H1 (cell line): Measurements from ENCODE around the gene ZNF639. TPM values are rescaled to one million over a fixed set of nuclear protein-coding genes. Genes with fewer than 3 reads are reported as not detected.

ENCODE experiments used
- CTCF ChIA-PET: fragments of 300-600 bp; sonication (Branson Sonifier 250); formaldehyde crosslinking; loops from one replicate; lab custom pipeline; 2021; ENCODE audit not compliant: partially characterized antibody; lab: Charles Lee
- POLR2A ChIA-PET: fragments of 300-600 bp; sonication (Branson Sonifier 250); formaldehyde crosslinking; loops from one replicate; lab custom pipeline; 2021; ENCODE audit warnings: inconsistent platforms; ENCODE audit not compliant: partially characterized antibody; lab: Charles Lee
- DNase-seq, 2 experiments: peaks; one replicate each; pipeline versions ENCODE4 v3.0.0 to v3.0.0-alpha.2; 2010 to 2022; ENCODE audit warnings: low spot score in 2 of 2, low read depth in 1 of 2, mixed read lengths in 1 of 2
- FAIRE-seq: peaks from 2 replicates; lab custom pipeline; 2011; peaks lifted over from hg19 to GRCh38; lab: Jason Lieb, UNC
- H2AFZ ChIP-seq: 2 replicates; pipeline ENCODE4 v1.8.1; 2012; ENCODE audit warnings: low read length, inconsistent platforms
- H2AK5ac ChIP-seq: 2 replicates; pipeline ENCODE4 v1.6.1; 2013; ENCODE audit warnings: low read depth, low read length
- H2BK120ac ChIP-seq: replicated peaks from 2 replicates; pipeline ENCODE3; 2013; ENCODE audit warnings: low read depth, low read length, inconsistent platforms
- H2BK12ac ChIP-seq: 2 replicates; pipeline ENCODE4 v1.6.1; 2013; ENCODE audit warnings: low read depth, low read length
- H2BK15ac ChIP-seq: 2 replicates; pipeline ENCODE4 v1.6.1; 2013; ENCODE audit warnings: low read length
- H2BK20ac ChIP-seq: 2 replicates; pipeline ENCODE4 v1.6.1; 2013; ENCODE audit warnings: low read length
- H2BK5ac ChIP-seq: 2 replicates; pipeline ENCODE4 v1.6.1; 2013; ENCODE audit warnings: low read depth, low read length
- H3K14ac ChIP-seq: 2 replicates; pipeline ENCODE4 v1.6.1; 2013; ENCODE audit warnings: inconsistent platforms; ENCODE audit not compliant: insufficient read length
- H3K18ac ChIP-seq: 2 replicates; pipeline ENCODE4 v1.6.1; 2013; ENCODE audit warnings: low read length; ENCODE audit errors: extremely low read depth
- H3K23ac ChIP-seq: 2 replicates; pipeline ENCODE4 v1.6.1; 2013; ENCODE audit warnings: inconsistent platforms; ENCODE audit not compliant: insufficient read length
- H3K23me2 ChIP-seq: 2 replicates; pipeline ENCODE4 v1.6.1; 2013; ENCODE audit warnings: low read depth, low read length
- H3K27ac ChIP-seq: 2 replicates; pipeline ENCODE4 v1.6.1; 2011; ENCODE audit warnings: low read depth, low read length, inconsistent platforms
- H3K27me3 ChIP-seq, 4 experiments: replicated peaks in 1 of 4; 1 replicate in 1 of 4; 2 replicates in 3 of 4; pipeline versions ENCODE4 v1.6.1 to v1.8.1; 2011 to 2013; ENCODE audit warnings: low read length in 3 of 4, mild to moderate bottlenecking in 3 of 4, inconsistent platforms in 2 of 4, mixed read lengths in 2 of 4, moderate library complexity in 1 of 4; ENCODE audit not compliant: control insufficient read depth in 3 of 4, insufficient read depth in 3 of 4; ENCODE audit errors: extremely low read depth in 1 of 4
- H3K36me3 ChIP-seq, 4 experiments: 2 replicates each; pipeline versions ENCODE4 v1.6.1 to v1.8.1; 2011 to 2013; ENCODE audit warnings: mild to moderate bottlenecking in 4 of 4, low read length in 3 of 4, moderate library complexity in 2 of 4, control low read depth in 1 of 4, inconsistent platforms in 1 of 4; ENCODE audit not compliant: insufficient read depth in 4 of 4, control insufficient read depth in 2 of 4
- H3K4ac ChIP-seq: replicated peaks from 2 replicates; pipeline ENCODE3; 2013; ENCODE audit warnings: low read length, low read depth, mixed read lengths, inconsistent platforms; ENCODE audit not compliant: insufficient read length
- H3K4me1 ChIP-seq, 4 experiments: replicated peaks in 1 of 4; 1 replicate in 1 of 4; 2 replicates in 3 of 4; pipeline versions ENCODE4 v1.6.1 to v1.8.1; 2011 to 2013; ENCODE audit warnings: low read length in 3 of 4, inconsistent platforms in 2 of 4, mixed read lengths in 1 of 4; ENCODE audit not compliant: insufficient read depth in 4 of 4, control insufficient read depth in 3 of 4
- H3K4me2 ChIP-seq, 2 experiments: 2 replicates each; pipeline versions ENCODE4 v1.6.1 to v1.8.1; 2011 to 2013; ENCODE audit warnings: low read depth in 2 of 2, low read length in 2 of 2, control low read depth in 1 of 2, inconsistent platforms in 1 of 2, mild to moderate bottlenecking in 1 of 2; ENCODE audit not compliant: insufficient read depth in 1 of 2
- H3K4me3 ChIP-seq, 4 experiments: fragments of 200-600, 300-600 bp in 1 of 4; sonication (generic), shearing (Covaris generic), sonication (Bioruptor Twin) in 1 of 4; 2 replicates each; pipeline versions ENCODE4 v1.5.1 to v1.8.1; 2011 to 2016; ENCODE audit warnings: low read length in 4 of 4, low read depth in 3 of 4, control low read depth in 2 of 4, inconsistent platforms in 2 of 4, mild to moderate bottlenecking in 2 of 4, mixed read lengths in 1 of 4, moderate library complexity in 1 of 4; ENCODE audit not compliant: insufficient read depth in 2 of 4; ENCODE audit errors: extremely low read depth in 1 of 4
- H3K56ac ChIP-seq: replicated peaks from 2 replicates; pipeline ENCODE3; 2013; ENCODE audit warnings: low read depth, mild to moderate bottlenecking, mixed read lengths, low read length, inconsistent platforms; ENCODE audit not compliant: insufficient read length
- H3K79me1 ChIP-seq: 2 replicates; pipeline ENCODE4 v1.6.1; 2013; ENCODE audit warnings: low read depth, low read length, control low read depth
- H3K79me2 ChIP-seq, 2 experiments: 2 replicates each; pipeline versions ENCODE4 v1.6.1 to v1.8.1; 2012 to 2013; ENCODE audit warnings: low read length in 2 of 2, mild to moderate bottlenecking in 2 of 2, inconsistent platforms in 1 of 2; ENCODE audit not compliant: insufficient read depth in 2 of 2, control insufficient read depth in 1 of 2
- H3K9ac ChIP-seq, 4 experiments: replicated peaks in 1 of 4; 1 replicate in 1 of 4; 2 replicates in 3 of 4; pipeline versions ENCODE4 v1.6.1 to v1.8.1; 2011 to 2013; ENCODE audit warnings: low read depth in 3 of 4, low read length in 3 of 4, control low read depth in 2 of 4, mild to moderate bottlenecking in 2 of 4, moderate library complexity in 2 of 4, inconsistent platforms in 1 of 4; ENCODE audit errors: extremely low read depth in 1 of 4
- H3K9me3 ChIP-seq, 2 experiments: 2 replicates each; pipeline versions ENCODE4 v1.6.1 to v1.8.1; 2012 to 2013; ENCODE audit warnings: mild to moderate bottlenecking in 2 of 2, moderate library complexity in 2 of 2, control low read depth in 1 of 2, inconsistent platforms in 1 of 2, low read depth in 1 of 2, low read length in 1 of 2, mixed read lengths in 1 of 2; ENCODE audit not compliant: insufficient read depth in 2 of 2
- H4K20me1 ChIP-seq, 2 experiments: replicated peaks in 1 of 2; 2 replicates each; pipeline versions ENCODE3 to v1.8.1; 2011 to 2013; ENCODE audit warnings: inconsistent platforms in 2 of 2, low read length in 2 of 2, mild to moderate bottlenecking in 1 of 2; ENCODE audit not compliant: insufficient read depth in 2 of 2, control insufficient read depth in 1 of 2
- H4K5ac ChIP-seq: 2 replicates; pipeline ENCODE4 v1.6.1; 2013; ENCODE audit warnings: low read length, low read depth, mixed read lengths, inconsistent platforms; ENCODE audit not compliant: insufficient read length
- H4K8ac ChIP-seq: 2 replicates; pipeline ENCODE4 v1.8.0; 2013; ENCODE audit warnings: mild to moderate bottlenecking, moderate library complexity, low read length, inconsistent platforms; ENCODE audit not compliant: insufficient read depth; ENCODE audit errors: extremely low read depth
- H4K91ac ChIP-seq: replicated peaks from 2 replicates; pipeline ENCODE3; 2013; ENCODE audit warnings: low read length, mixed read lengths, inconsistent platforms; ENCODE audit not compliant: insufficient read length
- CREB1 ChIP-seq: IDR thresholded peaks from 2 replicates; pipeline ENCODE4 v1.6.1; 2012; ENCODE audit warnings: inconsistent platforms
- KDM1A ChIP-seq: fragments of 200-600, 300-600 bp; sonication (generic); IDR thresholded peaks from 2 replicates; pipeline ENCODE4 v1.7.1; 2016; ENCODE audit warnings: mild to moderate bottlenecking, low read length, borderline replicate concordance
- WGBS, 2 experiments: shearing (Covaris generic) in 1 of 2; methylation state at CpG; one replicate each; pipeline versions ENCODE4 v1.1.6 to v1.1.7; 2013 to 2015; ENCODE audit warnings: low lambda C conversion rate in 2 of 2, mixed read lengths in 2 of 2, inconsistent platforms in 1 of 2, low coverage in 1 of 2, missing lambda C conversion rate in 1 of 2; ENCODE audit not compliant: insufficient replicate concordance in 2 of 2, insufficient coverage in 1 of 2, insufficient read length in 1 of 2; ENCODE audit errors: extremely low coverage in 1 of 2, missing lambda C conversion rate in 1 of 2; 5-methylcytosine and 5-hydroxymethylcytosine counted together
- polyA plus RNA-seq, 7 experiments: library from polyadenylated mRNA; depleted of rRNA in 3 of 7; stranded (reverse) in 5 of 7; unstranded in 2 of 7; fragments of >200 nt in 5 of 7; fragments of 200-250 nt in 2 of 7; gene quantifications; 1 replicate in 5 of 7; 2 replicates in 1 of 7; 4 replicates in 1 of 7; pipeline versions ENCODE4 v1.2.1 to v1.2.3, GENCODE V29; 2011 to 2013; ENCODE audit warnings: missing spikeins in 2 of 7, mixed read lengths in 2 of 7
- total RNA-seq: library from RNA; stranded (reverse); fragmentation: NEBNext Ultra II Directional; extraction: Animal tissue kit (Norgen Biotek cat#: 25700); gene quantifications from 2 replicates; pipeline ENCODE4 v1.2.1, GENCODE V29; 2021

Gene ZNF639
- total and polyA plus RNA-seq, 2 of the 8 experiments (the other 6 are each of a cell fraction or from before 2014, with no cell fraction given): 9.1 to 41.4 TPM

- Histone ChIP-seq H3K4me2 (no peak overlapping the region), H3K56ac (no peak overlapping the region), H2BK120ac (no peak overlapping the region), H2BK5ac (no peak overlapping the region), H4K5ac (no peak overlapping the region), H2BK15ac (no peak overlapping the region), H3K4me1 (no peaks in the 10 kb centered on the region), H3K23ac (no peak overlapping the region), H2AFZ (no peak overlapping the region), H3K18ac (no peak overlapping the region), H2BK20ac (no peak overlapping the region), H2AK5ac (no peak overlapping the region), H3K27me3 (no peaks in the 10 kb centered on the region), H3K36me3 (no peaks in the 10 kb centered on the region), H4K20me1 (no peaks in the 10 kb centered on the region), H4K91ac (no peak overlapping the region), H3K4me3 (no peak overlapping the region), H3K79me1 (no peaks in the 10 kb centered on the region), H3K9me3 (no peaks in the 10 kb centered on the region)
- CTCF ChIA-PET: interaction anchor here (1.3 kb wide), 1 partner anchor 16 kb away, joined by 4 read pairs; no protein-coding TSS in a partner anchor
- POLR2A ChIA-PET: no interaction called here
- DNase-seq (no peak), FAIRE-seq (no peak)
- WGBS, 2 experiments: 82% methylated on average over 2 of the region's 2 CpGs; no CpG with 5 or more reads in 1 of the 2 experiments
- TF ChIP-seq CREB1 (no peak), KDM1A (0 out of 2 replicates have a peak, but pooled peaks have one; percentile 48)
- TF ChIP-seq, all 59 proteins: peak for 1
- Histone ChIP-seq H3K4ac (no peak overlapping the region), H3K27ac (no peak overlapping the region), H4K8ac (no peak overlapping the region), H3K23me2 (no peaks in the 10 kb centered on the region), H3K9ac (no peak overlapping the region), H2BK12ac (no peak overlapping the region), H3K79me2 (no peaks in the 10 kb centered on the region), H3K14ac (no peak overlapping the region)
Observed at GRCh38 chr3:179299316-179299715, 23.5 kb upstream of the ZNF639 start.
